SK-N-SH (cell line): ENCODE data around the gene RCCD1. TPM values are rescaled to one million over a fixed set of nuclear protein-coding genes. Genes with fewer than 3 reads are reported as not detected.

ENCODE experiments used
- CTCF ChIA-PET: fragments of 300-600, 350-600 bp; formaldehyde crosslinking; extraction: SDS; loops from one replicate; lab custom pipeline; 2021; lab: Yijun Ruan, JAX
- POLR2A ChIA-PET: fragments of 350-600 bp; sonication (Branson Sonifier 250); formaldehyde crosslinking; extraction: SDS; loops from one replicate; lab custom pipeline; 2020; ENCODE audit warnings: antibody characterized with exemption, inconsistent platforms; lab: Yijun Ruan, JAX
- DNase-seq: peaks from one replicate; pipeline ENCODE4 v3.0.0; 2012
- H2AFZ ChIP-seq: fragments of 200-600 bp; sonication (generic); 2 replicates; pipeline ENCODE4 v1.8.1; 2016; ENCODE audit warnings: antibody characterized with exemption, mild to moderate bottlenecking, low read depth
- H3F3A ChIP-seq: fragments of 200-600 bp; sonication (generic); replicated peaks from 2 replicates; pipeline ENCODE3; 2016; ENCODE audit warnings: antibody characterized with exemption, mild to moderate bottlenecking; ENCODE audit not compliant: insufficient read depth
- H3K27ac ChIP-seq, 2 experiments: fragments of 200-500 bp in 1 of 2; fragments of 200-600 bp in 1 of 2; sonication (Bioruptor generic) in 1 of 2; sonication (generic), shearing (Covaris generic) in 1 of 2; 2 replicates each; pipeline versions ENCODE4 v1.5.1 to v1.6.1; 2014 to 2016; ENCODE audit warnings: low read depth in 2 of 2, inconsistent platforms in 1 of 2, low read length in 1 of 2, mild to moderate bottlenecking in 1 of 2, mixed read lengths in 1 of 2
- H3K27me3 ChIP-seq: fragments of 200-600 bp; sonication (generic), shearing (Covaris generic); 2 replicates; pipeline ENCODE4 v1.6.1; 2016; ENCODE audit warnings: mixed run types; ENCODE audit not compliant: insufficient read depth
- H3K36me3 ChIP-seq, 2 experiments: fragments of 200-500 bp in 1 of 2; fragments of 200-600 bp in 1 of 2; sonication (Bioruptor generic) in 1 of 2; sonication (generic) in 1 of 2; replicated peaks in 1 of 2; 2 replicates each; pipeline versions ENCODE3 to v1.5.1; 2014 to 2016; ENCODE audit warnings: low read length in 1 of 2, mild to moderate bottlenecking in 1 of 2; ENCODE audit not compliant: insufficient read depth in 2 of 2, control insufficient read depth in 1 of 2
- H3K4me1 ChIP-seq, 2 experiments: fragments of 200-500 bp in 1 of 2; fragments of 200-600 bp in 1 of 2; sonication (Bioruptor generic) in 1 of 2; sonication (generic), shearing (Covaris generic) in 1 of 2; 2 replicates each; pipeline versions ENCODE4 v1.5.1 to v1.6.1; 2014 to 2016; ENCODE audit warnings: low read depth in 1 of 2, low read length in 1 of 2, mixed run types in 1 of 2; ENCODE audit not compliant: insufficient read depth in 2 of 2, control insufficient read depth in 1 of 2
- H3K4me2 ChIP-seq: fragments of 200-600 bp; sonication (generic), shearing (Covaris generic); 2 replicates; pipeline ENCODE4 v1.6.1; 2017; ENCODE audit warnings: mixed run types
- H3K4me3 ChIP-seq, 2 experiments: fragments of 200-500 bp in 1 of 2; fragments of 200-600 bp in 1 of 2; sonication (Bioruptor generic) in 1 of 2; sonication (generic), shearing (Covaris generic) in 1 of 2; 2 replicates each; pipeline versions ENCODE4 v1.5.1 to v1.8.1; 2014 to 2016; ENCODE audit warnings: low read depth in 2 of 2, inconsistent platforms in 1 of 2, low read length in 1 of 2, mild to moderate bottlenecking in 1 of 2, mixed read lengths in 1 of 2, moderate library complexity in 1 of 2
- H3K79me2 ChIP-seq: fragments of 200-600 bp; sonication (generic); 2 replicates; pipeline ENCODE4 v1.8.1; 2017; ENCODE audit warnings: mild to moderate bottlenecking; ENCODE audit not compliant: insufficient read depth
- H3K9ac ChIP-seq: fragments of 200-600 bp; sonication (generic); 2 replicates; pipeline ENCODE4 v1.6.1; 2017; ENCODE audit warnings: mixed run types
- H3K9me2 ChIP-seq: fragments of 200-600 bp; sonication (generic); 2 replicates; pipeline ENCODE4 v1.6.1; 2017; ENCODE audit warnings: mixed run types
- H3K9me3 ChIP-seq: fragments of 200-600 bp; sonication (generic); 2 replicates; pipeline ENCODE4 v1.6.1; 2017; ENCODE audit warnings: mixed run types, mild to moderate bottlenecking, moderate library complexity
- H4K20me1 ChIP-seq: fragments of 200-600 bp; sonication (generic); 2 replicates; pipeline ENCODE4 v1.6.1; 2017; ENCODE audit warnings: mild to moderate bottlenecking, mixed run types; ENCODE audit not compliant: insufficient read depth
- CHD2 ChIP-seq: fragments of 150-350 bp; IDR thresholded peaks from 2 replicates; pipeline ENCODE4 v1.6.1; 2018; ENCODE audit warnings: low read length; ENCODE audit not compliant: partially characterized antibody
- EP300 ChIP-seq, 2 experiments: IDR thresholded peaks; 2 replicates each; pipeline versions ENCODE4 v1.4.0 to v1.6.1; 2012; ENCODE audit warnings: borderline replicate concordance in 1 of 2, low read depth in 1 of 2, low read length in 1 of 2
- FOSL2 ChIP-seq: IDR thresholded peaks from 2 replicates; pipeline ENCODE4 v1.4.0; 2012; ENCODE audit warnings: low read depth, mild to moderate bottlenecking, moderate library complexity, borderline replicate concordance
- FOXJ3 ChIP-seq: sonication (generic); formaldehyde crosslinking; IDR thresholded peaks from 2 replicates; pipeline ENCODE4 v1.5.1; 2020; ENCODE audit warnings: mild to moderate bottlenecking, missing genetic modification reagents
- GABPA ChIP-seq: IDR thresholded peaks from 2 replicates; pipeline ENCODE4 v1.4.0; 2012; ENCODE audit warnings: low read depth, mild to moderate bottlenecking
- MEF2A ChIP-seq: IDR thresholded peaks from 2 replicates; pipeline ENCODE4 v1.4.0; 2012; ENCODE audit warnings: low read depth, borderline replicate concordance
- RXRA ChIP-seq: IDR thresholded peaks from 2 replicates; pipeline ENCODE4 v1.4.0; 2012; ENCODE audit warnings: low read depth, mild to moderate bottlenecking, borderline replicate concordance
- TCF12 ChIP-seq: IDR thresholded peaks from 2 replicates; pipeline ENCODE4 v1.4.0; 2012
- WGBS: methylation state at CpG from one replicate; pipeline ENCODE4 v1.1.6; 2017; ENCODE audit warnings: low lambda C conversion rate; 5-methylcytosine and 5-hydroxymethylcytosine counted together
- polyA plus RNA-seq, 3 experiments: library from polyadenylated mRNA; depleted of rRNA; stranded (reverse); fragments of >200 nt; gene quantifications; 2 replicates each; pipeline ENCODE4 v1.2.3, GENCODE V29; 2012
- TF ChIP-seq, protein P1 (sequence below): IDR thresholded peaks from 2 replicates; pipeline ENCODE4 v1.4.0; 2012; ENCODE audit warnings: low read depth
- TF ChIP-seq, protein P2 (sequence below): IDR thresholded peaks from 2 replicates; pipeline ENCODE4 v1.6.1; 2012; ENCODE audit warnings: mild to moderate bottlenecking, low read depth, low read length, moderate library complexity

Gene RCCD1
- polyA plus RNA-seq, 1 of the 3 experiments (the other 2 are of a cell fraction): 21.2 TPM

DNA sequence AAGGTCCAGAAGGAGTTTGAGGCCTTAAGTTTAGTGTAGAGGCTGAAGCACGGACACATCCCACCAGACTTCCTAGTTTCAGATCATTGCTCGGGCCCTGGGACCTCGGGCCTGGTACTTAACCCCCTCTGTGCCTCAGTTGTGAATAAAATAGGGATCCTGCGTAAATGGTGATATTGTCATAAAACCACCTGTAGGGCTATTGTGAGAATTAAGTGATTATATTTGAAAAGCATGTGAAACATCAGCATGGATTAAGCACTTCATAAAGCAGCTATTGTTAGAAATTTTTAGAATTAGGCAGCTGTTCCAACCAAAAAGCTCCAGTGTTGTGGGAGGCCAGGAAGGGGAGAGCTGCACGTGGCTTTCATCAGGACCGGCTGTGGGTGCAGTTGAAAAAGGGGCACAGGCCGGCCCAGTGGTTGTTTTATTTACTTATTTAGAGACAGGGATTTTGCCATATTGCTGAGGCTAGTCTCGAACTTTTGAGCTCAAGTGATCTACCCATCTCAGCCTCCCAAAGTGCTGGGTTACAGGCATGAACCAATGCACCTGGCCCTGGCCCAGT, 4.4 kb downstream of the RCCD1 start:
- no peaks in the 10 kb centered on the region for H3K9me2 ChIP-seq
- H3K9me3 ChIP-seq: no peaks in the 10 kb centered on the region
- no peak for DNase-seq
- H2AFZ ChIP-seq: no peak overlapping the region
- H3K27me3 ChIP-seq: no peaks in the 10 kb centered on the region
- H3K79me2 ChIP-seq: peaks cover 39% of the 10 kb centered on the region
- 87% methylated on average over 8 of the region's 8 CpGs for WGBS
- H3K36me3 ChIP-seq: peaks cover 17 to 29% of the 10 kb centered on the region in 2 experiments
- ChIA-PET CTCF (interaction anchor here (1.5 to 10.8 kb wide), 6 partner anchors 10 to 92 kb away, joined by 5 to 186 read pairs (median 58); no protein-coding TSS in a partner anchor), POLR2A (no interaction called here)
- no peak overlapping the region for H3K9ac ChIP-seq
- H4K20me1 ChIP-seq: no peaks in the 10 kb centered on the region
- no peak overlapping the region for H3K27ac ChIP-seq
- H3K4me2 ChIP-seq: no peak overlapping the region
- peaks cover 16% of the 10 kb centered on the region for H3F3A ChIP-seq
- H3K4me1 ChIP-seq: peaks cover 0 to 23% of the 10 kb centered on the region in 2 experiments; a peak in 1 of 4 replicates
- TF ChIP-seq MEF2A: no peak
- TF ChIP-seq CHD2: no peak
- TF ChIP-seq, protein P1, sequence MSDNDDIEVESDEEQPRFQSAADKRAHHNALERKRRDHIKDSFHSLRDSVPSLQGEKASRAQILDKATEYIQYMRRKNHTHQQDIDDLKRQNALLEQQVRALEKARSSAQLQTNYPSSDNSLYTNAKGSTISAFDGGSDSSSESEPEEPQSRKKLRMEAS: no peak
- no peak for TF ChIP-seq FOSL2
- TF ChIP-seq RXRA: no peak
- TF ChIP-seq TCF12: no peak
- TF ChIP-seq, protein P2, sequence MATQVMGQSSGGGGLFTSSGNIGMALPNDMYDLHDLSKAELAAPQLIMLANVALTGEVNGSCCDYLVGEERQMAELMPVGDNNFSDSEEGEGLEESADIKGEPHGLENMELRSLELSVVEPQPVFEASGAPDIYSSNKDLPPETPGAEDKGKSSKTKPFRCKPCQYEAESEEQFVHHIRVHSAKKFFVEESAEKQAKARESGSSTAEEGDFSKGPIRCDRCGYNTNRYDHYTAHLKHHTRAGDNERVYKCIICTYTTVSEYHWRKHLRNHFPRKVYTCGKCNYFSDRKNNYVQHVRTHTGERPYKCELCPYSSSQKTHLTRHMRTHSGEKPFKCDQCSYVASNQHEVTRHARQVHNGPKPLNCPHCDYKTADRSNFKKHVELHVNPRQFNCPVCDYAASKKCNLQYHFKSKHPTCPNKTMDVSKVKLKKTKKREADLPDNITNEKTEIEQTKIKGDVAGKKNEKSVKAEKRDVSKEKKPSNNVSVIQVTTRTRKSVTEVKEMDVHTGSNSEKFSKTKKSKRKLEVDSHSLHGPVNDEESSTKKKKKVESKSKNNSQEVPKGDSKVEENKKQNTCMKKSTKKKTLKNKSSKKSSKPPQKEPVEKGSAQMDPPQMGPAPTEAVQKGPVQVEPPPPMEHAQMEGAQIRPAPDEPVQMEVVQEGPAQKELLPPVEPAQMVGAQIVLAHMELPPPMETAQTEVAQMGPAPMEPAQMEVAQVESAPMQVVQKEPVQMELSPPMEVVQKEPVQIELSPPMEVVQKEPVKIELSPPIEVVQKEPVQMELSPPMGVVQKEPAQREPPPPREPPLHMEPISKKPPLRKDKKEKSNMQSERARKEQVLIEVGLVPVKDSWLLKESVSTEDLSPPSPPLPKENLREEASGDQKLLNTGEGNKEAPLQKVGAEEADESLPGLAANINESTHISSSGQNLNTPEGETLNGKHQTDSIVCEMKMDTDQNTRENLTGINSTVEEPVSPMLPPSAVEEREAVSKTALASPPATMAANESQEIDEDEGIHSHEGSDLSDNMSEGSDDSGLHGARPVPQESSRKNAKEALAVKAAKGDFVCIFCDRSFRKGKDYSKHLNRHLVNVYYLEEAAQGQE: no peak
- no peak for TF ChIP-seq EP300 (IDR thresholded peaks at IDR 0.05; ENCODE audit: borderline replicate concordance in 1 of 2, low read depth in 1 of 2, low read length in 1 of 2)
- no peak overlapping the region for H3K4me3 ChIP-seq

DNA sequence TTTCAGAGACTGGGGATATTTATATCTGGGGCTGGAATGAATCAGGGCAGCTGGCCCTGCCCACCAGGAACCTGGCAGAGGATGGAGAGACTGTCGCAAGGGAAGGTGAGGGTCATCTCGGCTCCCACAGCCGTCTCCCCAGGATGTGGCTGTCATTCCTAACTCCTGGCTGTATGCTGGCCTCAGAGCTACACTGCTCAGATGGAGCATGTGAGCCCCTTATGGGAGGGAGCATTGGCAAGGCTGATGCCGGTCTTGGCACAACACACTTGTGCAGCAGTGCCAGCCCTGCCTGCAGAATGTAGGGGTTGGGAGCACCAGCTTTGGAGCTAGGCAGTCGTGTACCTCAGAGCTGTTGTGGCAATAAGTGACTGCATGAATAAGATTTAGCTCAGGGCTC, 5.2 kb downstream of the RCCD1 start:
- Histone ChIP-seq H3K9me3 (no peaks in the 10 kb centered on the region), H3K27me3 (no peaks in the 10 kb centered on the region), H4K20me1 (no peaks in the 10 kb centered on the region), H2AFZ (no peak overlapping the region), H3K27ac (no peak overlapping the region), H3K4me2 (no peak overlapping the region), H3F3A (peaks cover 17% of the 10 kb centered on the region), H3K9ac (no peak overlapping the region), H3K4me3 (no peak overlapping the region), H3K4me1 (peaks cover 0 to 23% of the 10 kb centered on the region in 2 experiments; a peak in 1 of 4 replicates), H3K9me2 (no peaks in the 10 kb centered on the region), H3K79me2 (peaks cover 44% of the 10 kb centered on the region), H3K36me3 (peaks cover 21 to 29% of the 10 kb centered on the region in 2 experiments)
- ChIA-PET CTCF (interaction anchor here (1.8 to 10.8 kb wide), 3 partner anchors 9 to 92 kb away, joined by 4 to 186 read pairs (median 74); no protein-coding TSS in a partner anchor), POLR2A (no interaction called here)
- TF ChIP-seq GABPA: no peak
- TF ChIP-seq FOXJ3 (CRISPR knock-in tag): no peak
- TF ChIP-seq, protein P1: no peak
- 88% methylated on average over 3 of the region's 5 CpGs for WGBS
- no peak for DNase-seq
